ENCODE data around the gene COX14.

The COX14 gene

GRCh38 chr12:50085615-50086072, 26.4 kb upstream of the COX14 start:
- no peak for DNase-seq

DNA sequence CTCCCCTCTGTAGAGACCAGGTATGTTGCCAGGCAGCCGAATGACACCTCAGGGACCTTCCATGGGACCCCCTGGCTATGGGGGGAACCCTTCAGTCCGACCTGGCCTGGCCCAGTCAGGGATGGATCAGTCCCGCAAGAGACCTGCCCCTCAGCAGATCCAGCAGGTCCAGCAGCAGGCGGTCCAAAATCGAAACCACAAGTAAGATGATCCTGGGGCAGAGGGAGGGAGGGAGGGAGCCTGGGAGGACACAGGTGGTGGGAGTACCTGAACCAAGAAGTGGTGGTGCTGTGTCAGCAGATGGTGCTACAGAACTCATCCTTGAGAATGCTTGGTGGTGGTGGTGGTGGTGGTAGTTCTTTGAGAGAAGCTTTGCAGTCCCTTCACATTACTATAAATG, 25.9 kb upstream of the COX14 start:
- DNase-seq: no peak

GRCh38 chr12:50087151-50087550, 24.9 kb upstream of the COX14 start:
- no peak for DNase-seq

DNA sequence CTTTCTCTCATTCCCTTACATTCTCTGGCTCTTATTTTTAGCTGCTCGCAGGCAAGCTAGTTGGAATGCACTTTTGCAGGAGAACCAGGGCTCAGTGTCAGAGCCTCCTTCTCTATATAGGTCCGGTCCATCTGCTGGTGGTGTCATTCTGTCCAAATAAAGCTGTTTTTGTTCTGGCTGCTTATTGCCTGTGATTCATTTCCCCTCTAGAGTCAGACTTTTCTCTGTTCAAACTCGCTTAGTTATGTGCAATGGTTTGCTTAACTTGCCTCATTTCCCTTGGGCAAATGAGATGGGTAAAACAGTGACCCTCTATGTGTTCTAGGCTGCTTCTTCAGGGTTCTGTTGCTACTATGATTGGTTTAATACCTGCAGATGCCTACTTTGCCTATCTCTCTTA, 24.0 kb upstream of the COX14 start:
- no peak for DNase-seq

- DNase-seq: peak; percentile 26
Measured at GRCh38 chr12:50088577-50089335, 23.3 kb upstream of the COX14 start.

DNA sequence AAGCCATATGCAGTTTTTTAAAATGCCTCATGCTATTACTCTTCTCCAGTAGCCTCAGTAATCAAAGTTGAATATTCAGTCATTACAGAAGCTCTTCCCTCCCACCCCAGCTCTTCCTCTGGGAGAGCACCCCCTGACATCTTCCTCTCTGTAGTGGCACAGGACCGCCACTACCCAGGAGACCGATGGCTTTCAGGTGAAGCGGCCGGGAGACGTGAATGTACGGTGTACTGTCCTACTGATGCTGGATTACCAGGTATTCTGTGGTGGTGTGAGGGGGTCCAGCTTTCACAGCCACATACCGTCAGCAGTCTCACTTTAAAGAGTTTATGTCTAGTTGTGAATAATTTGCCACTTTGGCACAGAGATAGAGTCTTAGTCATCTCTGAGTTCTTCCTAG, 22.3 kb upstream of the COX14 start:
- no peak for DNase-seq

DNA sequence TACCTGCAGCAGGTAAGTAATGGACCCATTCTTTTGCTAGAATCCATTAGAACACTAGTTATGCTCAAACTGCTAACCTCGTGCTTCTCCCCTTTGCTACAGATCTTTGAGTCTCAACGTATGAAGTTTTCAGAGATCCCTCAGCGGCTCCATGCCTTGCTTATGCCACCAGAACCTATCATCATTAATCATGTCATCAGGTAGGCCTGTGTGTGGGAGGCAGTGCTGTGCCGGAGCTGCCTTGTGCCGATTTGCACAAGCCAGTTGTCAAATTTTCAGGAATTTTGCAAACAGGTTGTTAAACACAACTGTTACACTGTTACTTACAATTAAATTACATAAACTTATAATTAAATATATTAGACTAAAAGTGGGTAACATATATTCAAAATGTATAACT, 21.6 kb upstream of the COX14 start:
- no peak for DNase-seq

DNA sequence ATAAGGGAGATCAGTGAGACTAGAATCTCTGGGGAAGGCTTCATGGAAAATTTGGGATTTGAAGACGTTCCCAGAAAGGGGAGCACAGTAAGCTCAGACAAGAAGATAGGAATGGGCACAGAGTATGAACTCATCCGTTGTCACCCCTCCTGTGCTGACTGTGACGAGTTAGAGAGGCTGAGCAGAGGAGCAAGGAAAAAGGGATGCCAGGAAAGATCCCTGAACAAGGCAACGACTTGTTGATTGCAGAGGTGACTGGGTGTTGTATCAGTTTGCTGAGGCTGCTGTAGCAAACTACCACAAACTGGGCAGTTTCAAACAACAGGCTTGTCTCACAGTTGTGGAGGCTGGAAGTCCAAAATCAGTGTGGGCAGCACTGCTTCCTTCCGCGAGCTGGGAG, 14.1 kb upstream of the COX14 start:
- no peak for DNase-seq

DNA sequence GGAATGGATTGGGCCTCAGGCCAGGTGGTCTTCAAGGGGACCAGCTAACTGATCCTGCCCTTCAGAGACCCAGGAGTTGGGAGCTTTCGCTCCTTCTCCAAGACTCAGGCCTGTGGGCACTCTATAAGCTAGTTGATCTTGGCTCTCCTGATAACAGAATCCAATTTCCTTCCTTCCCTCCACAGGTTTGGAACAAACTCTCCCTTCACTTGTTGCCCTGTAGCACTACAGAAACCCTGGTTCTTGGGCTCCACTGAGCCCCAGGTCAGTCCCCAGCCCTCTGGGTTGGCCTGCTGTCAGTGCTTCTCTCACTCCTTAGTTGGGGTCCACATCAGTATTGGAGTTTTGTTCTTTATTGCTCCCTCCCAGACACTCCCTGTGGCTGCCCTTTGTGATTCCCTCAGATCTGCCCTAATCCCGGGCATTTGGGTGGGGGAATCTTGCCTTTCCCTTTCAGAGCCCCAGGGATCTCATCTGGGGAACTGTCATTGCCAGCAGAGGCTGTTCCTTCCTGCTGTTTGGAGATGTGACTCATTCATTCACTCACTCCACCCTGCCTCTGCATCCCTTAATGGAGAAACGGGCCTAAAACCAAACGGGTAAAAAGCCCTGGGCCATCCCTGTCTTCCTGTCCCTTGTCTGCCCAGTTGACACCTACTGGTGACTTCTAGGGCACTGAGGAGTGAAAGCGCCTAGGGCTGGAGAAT, 12.6 kb upstream of the COX14 start:
- DNase-seq: no peak

GRCh38 chr12:50100561-50100960, 11.5 kb upstream of the COX14 start:
- DNase-seq: no peak

DNA sequence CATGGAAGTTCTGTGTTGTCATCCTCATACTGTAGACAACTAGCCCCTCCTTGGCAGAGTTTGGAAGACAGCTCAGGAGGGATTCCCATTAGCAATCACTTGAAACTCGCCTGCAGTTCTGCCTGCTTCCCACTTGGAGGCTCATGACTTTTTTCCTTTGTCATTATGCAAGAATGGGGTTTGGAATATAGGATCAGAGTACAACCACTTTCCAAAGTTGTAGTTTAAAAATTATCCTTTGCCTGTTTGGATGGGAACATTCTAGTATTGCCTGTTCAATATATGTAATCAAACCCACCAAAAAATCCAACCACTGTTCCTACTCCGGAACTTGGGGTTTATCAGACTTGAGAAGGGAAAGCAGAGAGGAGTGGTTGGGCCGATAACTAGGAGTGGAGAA, 10.4 kb upstream of the COX14 start:
- DNase-seq: no peak

GRCh38 chr12:50102131-50102531, 9.9 kb upstream of the COX14 start:
- no peak for DNase-seq

GRCh38 chr12:50102646-50103309, 9.3 kb upstream of the COX14 start:
- no peak for DNase-seq

DNA sequence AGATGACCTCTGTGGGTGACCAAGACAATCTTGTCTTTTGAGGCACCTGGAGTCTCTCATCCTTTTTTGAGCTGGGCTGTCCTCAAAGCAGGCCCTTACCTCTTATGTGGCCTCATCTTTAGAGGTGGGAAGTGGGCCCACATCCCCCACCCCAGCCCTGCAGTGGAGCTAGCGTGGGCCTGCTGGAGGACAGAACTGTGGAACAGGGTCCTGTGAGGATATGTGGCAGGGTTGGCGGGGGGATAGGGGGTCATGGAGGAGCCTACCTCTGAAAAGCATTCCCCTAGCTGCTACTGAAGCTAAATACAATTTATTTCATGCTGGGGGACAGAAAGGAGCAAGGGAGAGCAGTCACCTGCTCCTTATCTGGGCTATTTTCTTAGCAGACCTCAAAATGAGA, 8.7 kb upstream of the COX14 start:
- DNase-seq: no peak

- DNase-seq: peak; percentile 52
Measured at GRCh38 chr12:50103767-50104321, 8.2 kb upstream of the COX14 start, which contains the start of gene GPD1. Gene GPD1 (plus strand): TSS chr12:50104008. CDS start chr12:50104051, 43 bp downstream.

DNA sequence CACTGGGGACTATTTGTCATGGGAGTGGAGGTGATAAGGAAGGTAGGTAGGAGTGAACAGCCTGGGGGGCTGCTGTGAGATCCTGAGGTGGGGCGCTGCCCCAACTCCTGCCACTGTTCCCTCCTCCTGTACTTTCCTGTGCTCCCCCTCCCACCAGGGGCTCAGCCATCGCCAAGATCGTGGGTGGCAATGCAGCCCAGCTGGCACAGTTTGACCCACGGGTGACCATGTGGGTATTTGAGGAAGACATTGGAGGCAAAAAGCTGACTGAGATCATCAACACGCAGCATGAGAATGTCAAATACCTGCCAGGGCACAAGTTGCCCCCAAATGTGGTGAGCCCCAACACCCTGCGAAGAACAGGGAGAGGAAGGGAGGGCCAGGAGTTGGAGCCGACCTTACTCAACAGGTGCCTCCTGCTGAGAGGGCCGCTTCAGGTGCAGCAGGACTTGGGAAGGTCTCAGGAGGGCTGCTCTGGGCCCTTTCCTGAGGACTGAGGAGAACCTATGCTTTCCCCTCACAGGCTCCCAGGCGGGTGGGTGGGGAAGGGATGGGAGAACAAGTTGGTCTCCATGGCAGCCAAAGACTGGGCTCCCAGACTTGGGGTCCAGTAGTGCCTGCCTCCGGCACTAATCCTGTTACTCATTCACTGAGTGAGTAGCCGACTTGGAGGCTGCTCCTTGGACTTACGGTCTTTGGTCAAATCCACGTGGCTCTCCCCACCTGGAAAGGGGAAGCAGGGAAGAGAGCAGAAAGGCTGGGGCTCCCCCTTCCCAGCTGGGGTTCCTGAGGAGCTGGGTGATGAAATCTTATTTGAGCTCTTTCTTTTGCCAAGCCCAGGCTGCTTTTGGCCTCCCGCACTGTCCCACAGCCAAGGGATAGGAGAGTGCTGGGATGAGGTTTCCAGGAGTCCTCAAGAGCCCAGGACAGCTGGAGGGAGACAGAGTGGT, 7.3 kb upstream of the COX14 start:
- DNase-seq: no peak

- no peak for DNase-seq
Measured at GRCh38 chr12:50105913-50106450, 6.1 kb upstream of the COX14 start.

GRCh38 chr12:50106907-50107306, 5.1 kb upstream of the COX14 start:
- no peak for DNase-seq

GRCh38 chr12:50107416-50108268, 4.4 kb upstream of the COX14 start:
- DNase-seq: no peak

DNA sequence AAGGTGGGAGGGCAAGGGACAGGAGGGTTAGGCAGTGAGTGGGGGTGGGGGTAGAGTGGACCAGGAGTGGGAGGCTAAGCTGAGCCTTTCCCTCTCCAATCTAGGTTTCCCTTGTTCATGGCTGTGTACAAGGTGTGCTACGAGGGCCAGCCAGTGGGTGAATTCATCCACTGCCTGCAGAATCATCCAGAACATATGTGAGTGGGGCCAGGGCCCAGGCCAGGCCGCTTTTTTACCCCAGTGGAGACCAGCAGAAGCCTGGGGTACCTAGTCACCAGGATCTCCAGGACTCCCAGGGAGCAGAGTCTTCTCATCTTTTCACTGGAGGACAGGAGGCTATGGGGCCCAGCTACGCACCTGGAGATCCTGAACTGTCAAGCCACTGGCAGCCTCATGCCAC, 2.7 kb upstream of the COX14 start:
- no peak for DNase-seq

DNA sequence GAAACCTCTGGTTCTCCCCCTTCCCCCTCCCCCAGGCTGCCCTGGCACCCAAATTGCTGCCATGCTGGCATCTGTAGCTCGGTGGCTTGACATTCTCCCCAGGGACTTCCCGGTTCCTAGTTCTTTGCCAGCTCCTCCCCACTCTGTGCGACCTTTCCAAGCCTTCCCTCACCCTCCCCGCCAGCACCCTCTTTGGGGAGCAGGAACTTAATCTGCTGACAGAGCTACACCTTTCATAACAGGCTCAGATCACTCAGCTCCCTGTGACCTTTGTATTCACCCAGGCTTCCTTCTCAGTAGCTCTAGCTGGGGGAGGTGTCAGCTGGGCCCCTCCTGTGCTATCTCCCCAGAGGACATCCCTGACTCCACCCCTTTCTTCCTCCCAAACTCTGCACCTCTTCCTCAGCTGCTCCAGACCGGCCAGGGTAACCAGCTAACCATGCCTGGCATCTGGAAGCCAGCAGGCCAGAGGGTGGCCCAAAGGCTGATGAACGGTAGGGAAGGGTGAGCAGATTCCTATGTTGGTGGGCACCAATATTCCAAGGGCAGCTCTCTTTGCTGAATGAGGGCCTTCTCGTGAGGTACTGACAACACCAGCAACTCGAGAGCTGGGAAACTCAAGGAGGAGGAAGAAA, 1.8 kb upstream of the COX14 start:
- no peak for DNase-seq
